ENCODE results near the gene CARD9.
"Not testable (repeated sequence)": the region's sequence is repeated elsewhere in the genome, so short reads cannot be mapped to it uniquely, and the experiment has no call there.

Gene CARD9

GRCh38 chr9:136362450-136362784, 11.1 kb downstream of the CARD9 start:
- no peak for DNase-seq

GRCh38 chr9:136361754-136362449, 11.6 kb downstream of the CARD9 start:
- DNase-seq: no peak

- DNase-seq: no peak
Measured at GRCh38 chr9:136361047-136361753, 12.3 kb downstream of the CARD9 start.

DNA sequence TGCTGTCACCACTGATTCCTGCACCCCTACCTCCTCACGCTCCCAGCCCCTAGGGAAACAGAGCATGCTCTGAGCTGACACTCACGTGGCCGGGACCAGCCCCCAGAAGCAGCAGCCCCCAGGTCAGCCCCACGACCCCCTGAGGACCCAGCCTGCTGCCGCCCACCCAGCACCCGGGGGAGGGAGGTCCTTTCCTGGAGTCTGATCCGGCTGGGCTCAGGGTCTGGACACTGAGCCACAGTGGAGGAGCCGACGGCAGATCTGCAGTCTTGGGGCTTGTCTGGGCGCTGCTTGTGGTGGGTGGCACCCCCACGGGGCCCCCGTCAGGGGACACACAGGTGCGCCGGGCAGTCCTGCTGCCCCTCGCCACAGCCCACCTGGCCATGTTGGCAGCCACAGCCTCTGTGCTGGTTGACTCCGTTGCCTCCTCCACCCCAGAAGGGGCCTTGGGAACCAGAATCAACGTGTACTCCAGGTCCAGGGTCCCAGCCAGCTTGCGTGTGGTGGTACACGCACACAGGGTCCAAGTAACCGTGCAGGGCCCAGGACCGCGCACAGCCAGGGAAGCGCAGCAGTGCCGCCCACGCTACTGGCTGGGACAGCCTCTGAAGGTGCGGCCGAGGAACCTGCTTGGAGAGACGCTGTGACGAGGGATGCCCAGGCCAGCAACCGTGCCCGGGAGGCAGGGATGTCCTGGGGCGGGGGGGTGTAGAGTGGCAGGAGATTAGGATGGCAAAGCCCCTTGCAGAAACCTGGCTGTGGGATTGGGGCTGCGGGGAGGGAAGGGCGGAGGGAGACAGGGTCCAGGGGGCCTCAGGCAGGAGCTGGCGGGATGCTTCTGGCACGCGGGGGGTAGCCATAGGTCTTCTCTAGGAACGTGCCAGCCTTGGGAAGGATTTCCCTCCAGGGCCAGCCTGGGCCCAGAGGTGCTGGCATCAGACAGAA, 13.4 kb downstream of the CARD9 start:
- DNase-seq: no peak

DNA sequence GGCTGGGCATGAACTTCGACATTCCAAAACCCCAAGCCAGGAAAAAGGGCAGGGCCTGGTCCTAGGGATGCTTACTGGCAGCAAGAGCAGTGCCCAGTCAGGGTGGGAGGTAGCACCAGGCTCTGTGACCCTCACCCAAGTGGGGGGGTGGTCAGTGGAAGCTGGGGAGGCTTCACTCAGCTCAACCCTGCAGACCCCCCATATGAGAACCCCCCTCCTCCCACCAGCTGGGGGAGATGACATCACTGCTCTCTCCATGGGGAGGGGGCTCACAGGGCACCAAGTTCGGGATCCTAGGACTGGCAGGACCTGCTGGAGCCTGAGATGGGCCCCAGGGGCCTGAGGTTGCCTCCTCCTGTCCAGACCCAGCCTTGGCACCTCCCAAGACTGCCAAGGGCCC, 14.6 kb downstream of the CARD9 start:
- DNase-seq: no peak

- no peak for DNase-seq
Measured at GRCh38 chr9:136358016-136358415, 15.5 kb downstream of the CARD9 start.

- no peak for DNase-seq
Measured at GRCh38 chr9:136357202-136357725, 16.2 kb downstream of the CARD9 start.

- no peak for DNase-seq
Measured at GRCh38 chr9:136355616-136356557, 17.6 kb downstream of the CARD9 start.

DNA sequence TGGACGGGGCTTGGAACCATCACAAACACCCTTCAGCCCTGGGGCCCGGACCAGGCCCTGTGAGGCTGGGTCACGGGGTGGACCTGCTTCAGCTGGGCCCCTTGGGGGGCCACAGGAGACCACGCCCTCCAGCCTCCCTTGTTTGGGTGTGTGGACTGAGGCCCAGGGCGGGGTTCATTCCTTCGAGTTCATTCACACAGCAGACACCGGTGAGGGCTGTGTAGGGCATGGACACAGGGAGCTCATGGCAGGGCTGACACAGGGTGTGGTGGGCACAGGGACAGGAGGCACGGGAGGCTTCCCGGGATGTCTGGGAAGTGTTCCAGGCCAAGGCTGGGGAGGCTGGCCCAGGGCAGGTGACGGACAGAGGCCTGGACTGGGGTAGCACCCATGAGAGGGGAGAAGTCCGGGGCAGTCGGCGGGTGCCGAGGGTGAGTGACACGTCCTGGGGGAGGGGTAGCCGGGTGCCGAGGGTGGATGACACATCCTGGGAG, 18.8 kb downstream of the CARD9 start:
- DNase-seq: no peak

GRCh38 chr9:136353757-136354488, 19.5 kb downstream of the CARD9 start:
- no peak for DNase-seq

DNA sequence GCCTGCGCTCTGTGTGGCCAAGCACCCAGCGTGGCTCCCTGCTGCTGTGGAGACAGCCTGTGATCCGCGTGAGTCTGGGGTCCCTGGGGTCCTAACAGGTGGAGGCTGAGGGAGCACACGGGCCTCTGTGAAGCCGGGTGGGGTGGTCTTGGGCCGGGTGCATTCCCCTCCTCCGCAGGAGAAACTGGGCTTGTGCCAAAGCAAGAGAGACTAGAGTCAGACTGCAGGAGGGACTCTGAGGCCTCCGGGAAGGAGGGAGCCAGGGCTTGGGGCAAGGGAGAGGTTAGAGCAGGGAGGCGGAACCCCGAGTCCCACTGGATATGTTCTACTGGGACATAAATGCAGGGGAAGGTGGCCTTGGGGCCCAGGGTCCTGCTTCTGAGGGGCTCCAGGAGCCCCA, 20.4 kb downstream of the CARD9 start:
- no peak for DNase-seq

GRCh38 chr9:136352682-136353081, 20.8 kb downstream of the CARD9 start:
- no peak for DNase-seq

- not testable (repeated sequence) for DNase-seq
Measured at GRCh38 chr9:136351868-136352267, 21.6 kb downstream of the CARD9 start.

GRCh38 chr9:136351252-136351800, 22.1 kb downstream of the CARD9 start:
- DNase-seq: no peak

GRCh38 chr9:136349546-136349945, 23.9 kb downstream of the CARD9 start:
- no peak for DNase-seq

- no peak for DNase-seq
Measured at GRCh38 chr9:136348691-136349090, 24.8 kb downstream of the CARD9 start.

GRCh38 chr9:136347472-136348256, 25.8 kb downstream of the CARD9 start:
- no peak for DNase-seq

DNA sequence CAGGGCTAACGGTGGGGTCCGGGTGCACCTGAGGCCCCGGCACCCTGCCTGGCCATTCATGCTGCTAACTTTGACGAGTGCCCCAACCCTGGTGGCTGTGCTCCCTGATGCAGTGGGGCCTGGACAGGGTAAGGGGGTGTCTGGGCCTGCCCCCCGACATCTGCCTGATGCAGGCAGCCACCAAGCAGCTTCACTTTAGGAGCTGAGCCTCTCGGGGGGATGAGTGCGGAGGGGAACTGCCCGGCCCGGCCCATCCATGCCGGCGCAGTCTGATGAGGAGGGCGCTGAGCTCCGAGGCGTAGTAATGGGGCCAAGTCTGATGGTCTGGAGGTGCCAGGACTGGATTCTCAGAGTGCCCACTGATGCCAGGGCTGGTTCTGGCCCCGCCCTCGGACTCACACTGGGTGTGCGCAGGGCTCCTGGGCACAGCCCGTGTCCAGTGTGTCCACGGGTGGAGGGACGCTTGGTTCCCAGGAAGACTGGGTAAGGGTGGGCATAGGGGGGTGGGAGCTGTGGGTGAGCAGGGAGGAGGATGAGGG, 26.5 kb downstream of the CARD9 start:
- no peak for DNase-seq

DNA sequence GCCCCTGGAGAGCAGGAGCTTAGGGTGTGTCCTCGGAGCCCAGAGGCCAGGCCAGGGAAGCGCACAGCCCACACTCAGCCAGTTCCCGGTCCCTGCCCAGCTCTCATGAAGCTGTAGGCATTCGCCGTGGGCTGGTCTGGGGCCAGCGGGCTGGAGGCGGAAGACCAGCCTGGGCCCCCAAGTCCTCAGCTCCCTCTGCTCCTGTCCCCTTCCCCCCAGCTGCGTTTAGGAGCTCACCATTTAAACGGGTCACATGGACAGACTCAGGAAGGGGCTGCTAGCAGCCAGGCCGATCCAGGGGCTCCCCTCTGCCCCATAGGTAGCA, 27.4 kb downstream of the CARD9 start:
- DNase-seq: no peak
